NCI-H1048 (cell line): ENCODE results near the gene COPS7A.
"Not testable (repeated sequence)": the region's sequence is repeated elsewhere in the genome, so short reads cannot be mapped to it uniquely, and the experiment has no call there.

ENCODE experiments used
- DNase-seq: peaks from one replicate; lab custom pipeline; 2025; lab: John Stamatoyannopoulos, UW

The COPS7A gene

GRCh38 chr12:6701078-6701768, 22.6 kb upstream of the COPS7A start:
- no peak for DNase-seq

DNA sequence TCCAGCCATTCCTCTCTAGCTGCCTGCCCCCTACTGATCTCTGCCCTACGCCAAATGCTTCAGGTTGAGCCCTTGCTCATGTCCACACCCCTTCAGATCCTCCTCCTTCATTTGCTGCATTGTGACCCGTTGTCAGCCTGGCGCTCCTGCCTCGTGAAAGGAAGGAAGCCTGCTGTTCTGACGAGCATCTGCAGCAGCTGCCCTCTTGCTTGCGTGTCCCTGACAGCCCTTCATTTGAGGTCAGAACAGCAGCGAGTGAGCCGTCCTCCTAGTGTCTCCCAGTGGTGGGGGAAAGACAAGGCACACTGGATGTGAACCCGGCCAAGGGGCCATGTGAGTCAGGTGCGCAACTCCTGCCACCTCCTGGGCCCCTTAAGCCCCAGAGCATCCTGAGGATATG, 20.2 kb upstream of the COPS7A start:
- no peak for DNase-seq

- not testable (repeated sequence) for DNase-seq
Observed at GRCh38 chr12:6708351-6708750, 15.5 kb upstream of the COPS7A start.

DNA sequence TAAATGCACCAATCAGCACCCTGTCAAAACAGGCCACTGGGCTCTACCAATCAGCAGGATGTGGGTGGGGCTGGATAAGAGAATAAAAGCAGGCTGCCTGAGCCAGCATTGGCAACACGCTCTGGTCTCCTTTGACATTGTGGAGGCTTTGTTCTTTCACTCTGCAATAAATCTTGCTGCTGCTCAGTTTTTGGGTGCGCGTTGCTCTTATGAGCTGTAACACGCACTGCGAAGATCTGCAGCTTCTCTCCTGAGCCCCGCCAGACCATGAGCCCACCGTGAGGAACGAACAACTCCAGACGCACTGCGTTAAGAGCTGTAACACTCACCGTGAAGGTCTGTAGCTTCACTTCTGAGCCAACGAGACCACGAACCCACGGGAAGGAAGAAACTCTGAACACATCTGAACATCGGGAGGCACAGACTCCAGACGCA, 14.9 kb upstream of the COPS7A start:
- no peak for DNase-seq

- DNase-seq: not testable (repeated sequence)
Observed at GRCh38 chr12:6716031-6716873, 7.6 kb upstream of the COPS7A start.

GRCh38 chr12:6716874-6717437, 6.9 kb upstream of the COPS7A start:
- no peak for DNase-seq

- no peak for DNase-seq
Observed at GRCh38 chr12:6722863-6723262, 983 bp upstream of the COPS7A start.

GRCh38 chr12:6724409-6724797, 557 bp downstream of the COPS7A start:
- no peak for DNase-seq

DNA sequence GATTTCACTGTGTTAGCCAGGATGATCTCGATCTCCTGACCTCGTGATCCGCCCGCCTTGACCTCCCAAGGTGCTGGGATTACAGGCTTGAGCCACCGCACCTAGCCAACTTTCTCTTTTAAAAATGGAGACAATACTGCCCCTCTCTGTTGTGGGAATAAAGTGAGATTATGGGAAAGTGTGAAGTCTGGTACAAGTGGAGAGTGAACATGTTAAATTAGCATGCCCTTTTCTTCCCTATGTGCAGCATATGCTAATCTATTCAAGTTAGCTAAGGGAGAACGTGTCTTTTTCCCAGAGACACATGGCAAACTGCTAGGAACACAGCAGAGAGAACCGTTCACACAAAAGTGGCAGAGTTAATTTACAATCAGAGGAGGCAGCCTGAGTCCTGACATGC, 1.5 kb downstream of the COPS7A start:
- no peak for DNase-seq

- DNase-seq: no peak
Observed at GRCh38 chr12:6729186-6729585, 5.3 kb downstream of the COPS7A start.

- DNase-seq: no peak
Observed at GRCh38 chr12:6730169-6730568, 6.3 kb downstream of the COPS7A start.

GRCh38 chr12:6734506-6735387, 10.9 kb downstream of the COPS7A start:
- DNase-seq: no peak

DNA sequence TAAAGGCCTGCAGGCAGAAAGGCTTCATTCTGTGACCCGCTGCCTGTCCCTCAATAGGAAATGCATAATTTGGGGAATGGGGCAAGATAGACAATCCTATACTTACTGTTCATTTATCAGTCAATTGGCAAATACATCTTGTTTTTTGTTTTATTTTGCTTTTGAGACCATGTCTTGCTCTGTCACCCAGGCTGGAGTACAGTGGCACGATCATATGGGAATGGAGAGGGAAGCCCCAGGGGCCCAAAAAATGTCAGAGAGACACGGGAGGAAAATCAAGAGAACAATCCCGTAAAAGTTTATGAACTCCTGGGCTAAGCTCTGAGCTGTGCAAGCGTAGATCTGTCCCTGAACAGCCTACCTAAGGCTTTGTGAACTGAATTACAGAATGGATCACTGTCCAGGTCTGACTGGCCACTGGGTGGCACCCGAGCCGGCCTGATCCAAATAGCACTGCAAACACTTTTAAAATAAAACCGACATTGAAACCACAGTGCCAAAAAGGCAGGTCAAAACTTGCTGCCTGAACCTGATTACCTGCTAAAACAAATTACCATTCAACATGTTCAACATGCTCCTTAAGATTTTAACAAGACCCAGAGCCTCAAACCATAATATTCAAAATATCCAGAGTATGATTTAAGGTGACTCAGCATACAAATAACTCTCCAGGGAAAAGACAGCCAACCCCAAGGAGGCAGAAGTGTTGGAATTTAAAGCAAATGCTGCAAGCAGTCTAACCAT, 11.8 kb downstream of the COPS7A start:
- no peak for DNase-seq

- no peak for DNase-seq
Observed at GRCh38 chr12:6736754-6737153, 12.9 kb downstream of the COPS7A start.

DNA sequence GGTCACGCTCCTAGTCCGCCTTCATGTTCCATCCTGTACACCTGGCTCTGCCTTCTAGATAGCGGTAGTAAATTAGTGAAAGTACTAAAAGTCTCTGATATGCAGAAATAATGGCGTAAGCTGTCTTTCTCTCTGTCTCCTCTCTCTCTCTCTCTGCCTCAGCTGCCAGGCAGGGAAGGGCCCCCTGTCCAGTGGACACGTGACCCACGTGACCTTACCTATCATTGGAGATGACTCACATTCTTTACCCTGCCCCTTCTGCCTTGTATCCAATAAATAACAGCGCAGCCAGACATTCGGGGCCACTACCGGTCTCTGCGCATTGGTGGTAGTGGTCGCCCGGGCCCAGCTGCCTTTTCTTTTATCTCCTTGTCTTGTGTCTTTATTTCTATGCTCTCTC, 18.2 kb downstream of the COPS7A start:
- not testable (repeated sequence) for DNase-seq

- DNase-seq: no peak
Observed at GRCh38 chr12:6742834-6743233, 19.0 kb downstream of the COPS7A start.

- not testable (repeated sequence) for DNase-seq
Observed at GRCh38 chr12:6743300-6743699, 19.5 kb downstream of the COPS7A start.

- DNase-seq: no peak
Observed at GRCh38 chr12:6745741-6746525, 22.1 kb downstream of the COPS7A start.

DNA sequence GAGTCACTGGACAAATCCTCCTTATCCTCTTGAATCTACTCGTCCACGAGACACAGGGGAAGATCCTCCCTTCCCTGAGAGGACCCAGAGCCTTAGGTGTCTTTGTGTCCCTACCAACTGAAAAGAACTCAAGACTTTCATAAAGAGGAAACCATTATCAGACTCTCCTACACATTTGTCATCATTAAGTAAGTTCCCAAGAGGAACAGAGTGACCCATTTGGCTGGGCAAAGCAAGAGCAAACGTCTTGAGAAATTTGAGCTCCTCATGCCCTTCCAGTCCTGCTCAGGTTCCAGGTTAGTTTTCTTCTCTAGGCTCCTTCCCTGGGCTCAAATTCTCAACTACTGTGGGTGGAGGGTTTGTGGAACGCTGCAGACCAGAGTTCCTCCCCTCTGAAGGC, 23.4 kb downstream of the COPS7A start:
- DNase-seq: no peak

DNA sequence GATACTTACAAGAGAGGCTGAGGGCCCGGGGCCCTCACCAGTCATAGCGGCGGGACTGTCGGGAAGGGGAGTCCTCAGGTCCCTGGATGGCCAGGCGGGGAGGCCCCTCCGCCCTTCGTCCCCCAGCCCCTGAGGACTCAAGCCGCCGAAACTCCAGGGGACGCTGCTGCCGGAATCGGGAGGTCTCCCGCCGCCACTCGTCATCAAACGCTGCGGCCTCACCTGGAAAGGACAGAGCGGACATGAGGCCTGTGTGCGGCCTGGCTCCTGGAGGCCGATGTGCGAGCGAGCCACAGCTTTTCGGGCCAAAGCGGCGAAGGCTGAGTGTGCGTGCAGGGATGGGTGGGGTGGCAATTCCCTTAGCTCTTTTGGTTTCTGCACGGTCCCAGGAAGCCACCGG, 24.9 kb downstream of the COPS7A start:
- DNase-seq: no peak

- DNase-seq: no peak
Observed at GRCh38 chr12:6750506-6750905, 26.7 kb downstream of the COPS7A start.
